NCI-H1694 (cell line): ENCODE data around the gene ZNF234.
A peak's percentile ranks its signal among the peaks of the same experiment; 100 is the strongest.
"Not testable (repeated sequence)": the region's sequence is repeated elsewhere in the genome, so short reads cannot be mapped to it uniquely, and the experiment has no call there.

ENCODE experiments used
- DNase-seq: peaks from one replicate; lab custom pipeline; 2025; lab: John Stamatoyannopoulos, UW

Gene ZNF234

DNA sequence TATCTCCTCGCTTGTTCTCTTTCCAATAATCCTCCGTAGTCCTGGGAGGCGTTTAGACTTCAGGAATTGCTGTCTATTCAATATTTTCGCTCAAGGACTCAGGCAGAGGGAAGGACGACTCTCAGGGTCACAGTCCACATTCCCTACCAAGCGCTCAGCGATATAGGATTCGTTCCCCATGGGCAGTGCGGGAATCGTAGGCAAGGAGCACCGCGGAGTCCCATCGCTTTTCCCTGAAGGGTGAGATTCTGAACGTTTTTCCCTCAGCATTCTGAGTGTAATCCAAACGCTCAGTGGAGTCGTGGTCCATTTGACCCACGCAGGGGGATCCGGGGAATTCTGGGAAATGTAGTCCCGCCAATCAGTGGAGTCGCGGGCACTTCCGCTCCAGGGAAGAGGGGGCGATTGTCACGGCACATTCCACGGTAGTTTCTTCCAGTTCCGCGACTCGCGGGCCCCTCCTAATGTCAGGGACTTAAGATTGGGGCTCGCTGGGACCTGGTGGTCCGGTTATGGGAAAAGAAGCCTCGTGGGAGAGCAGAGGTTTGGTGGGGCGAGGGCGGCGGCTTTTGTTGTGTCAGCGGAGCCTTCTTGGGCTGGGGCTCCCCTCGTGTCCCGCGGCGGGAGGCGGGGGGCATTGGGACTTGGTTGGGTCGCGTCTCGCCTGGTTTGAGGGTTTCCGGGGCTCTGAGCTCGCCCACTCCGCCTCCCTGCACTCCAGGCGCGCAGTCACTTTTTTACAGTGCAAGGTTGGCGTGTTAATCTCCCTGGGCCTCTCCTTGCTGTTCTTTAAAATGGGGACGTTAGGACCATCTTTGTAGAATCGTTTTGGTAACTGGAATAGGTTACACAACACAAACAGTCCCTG, at the start of gene ZNF234:
TSS of gene ZNF234 (plus strand) at position 364 of the 868 bp plus-strand sequence. CDS start 3,079 bp downstream, outside the sequence.
- peak; percentile 52 for DNase-seq

GRCh38 chr19:44092108-44092507, 49.2 kb upstream of the ZNF234 start:
- DNase-seq = no peak

GRCh38 chr19:44093931-44094765, 47.2 kb upstream of the ZNF234 start, which contains the start of gene ZNF224:
TSS of gene ZNF224 (plus strand) at chr19:44094361. CDS start at chr19:44097874, 3,513 bp downstream.
- peak; percentile 88 for DNase-seq

- DNase-seq = no peak
Observed at GRCh38 chr19:44107751-44108150, 33.6 kb upstream of the ZNF234 start.

DNA sequence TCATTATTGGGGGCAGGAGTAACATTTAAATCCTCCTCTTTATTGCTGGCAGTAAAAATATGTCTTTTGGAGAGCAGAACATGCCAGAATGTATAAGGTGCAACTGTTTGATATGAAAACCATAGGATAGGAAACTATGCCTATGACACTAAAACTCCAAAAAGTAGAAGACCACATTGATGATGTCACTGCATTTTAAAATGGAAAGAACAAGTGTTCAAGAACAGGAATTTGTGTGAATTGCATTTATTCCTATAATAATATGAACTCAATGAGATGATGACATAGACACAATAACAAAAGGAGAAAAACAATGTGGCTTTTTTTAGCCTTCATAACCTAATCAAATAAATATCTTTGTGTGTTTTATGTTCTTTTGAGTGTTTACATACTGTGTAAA, 31.9 kb upstream of the ZNF234 start:
- DNase-seq = no peak

- no peak for DNase-seq
Observed at GRCh38 chr19:44111910-44112463, 29.4 kb upstream of the ZNF234 start.

DNA sequence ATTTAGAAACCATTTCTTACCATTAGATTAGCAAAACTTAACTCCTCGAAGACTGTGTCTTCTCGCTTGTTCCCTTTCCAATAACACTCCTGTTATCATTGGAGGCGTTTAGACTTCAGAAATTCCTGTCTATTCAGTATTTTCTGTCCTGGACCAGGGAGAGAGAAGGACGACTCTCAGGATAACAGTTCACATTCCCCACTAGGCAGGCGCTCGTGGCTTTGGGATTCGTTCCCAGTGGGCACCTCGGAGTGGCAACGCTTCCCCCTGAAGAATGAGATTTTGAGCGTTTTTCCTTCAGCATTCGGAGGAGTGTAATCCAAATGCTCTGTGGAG, 28.6 kb upstream of the ZNF234 start:
- no peak for DNase-seq

GRCh38 chr19:44113138-44113783, 28.1 kb upstream of the ZNF234 start, which contains the start of gene ZNF225:
TSS of gene ZNF225 (plus strand) at chr19:44113399. CDS start at chr19:44115828, 2,429 bp downstream.
- peak; percentile 98 for DNase-seq

- no peak for DNase-seq
Observed at GRCh38 chr19:44113784-44114390, 27.5 kb upstream of the ZNF234 start.

DNA sequence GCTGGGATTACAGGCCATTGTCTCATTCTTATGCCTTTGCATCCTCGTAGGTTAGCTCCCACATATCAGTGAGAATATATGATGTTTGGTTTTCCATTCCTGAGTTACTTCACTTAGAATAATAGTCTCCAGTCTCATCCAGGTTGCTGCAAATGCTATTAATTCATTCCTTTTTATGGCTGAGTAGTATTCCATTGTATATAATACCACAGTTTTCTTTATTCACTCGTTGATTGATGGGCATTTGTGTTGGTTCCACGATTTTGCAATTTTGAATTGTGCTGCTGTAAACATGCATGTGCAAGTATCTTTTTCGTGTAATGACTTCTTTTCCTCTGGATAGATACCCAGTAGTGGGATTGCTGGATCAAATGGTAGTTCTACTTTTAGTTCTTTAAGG, 20.2 kb upstream of the ZNF234 start:
- not testable (repeated sequence) for DNase-seq

DNA sequence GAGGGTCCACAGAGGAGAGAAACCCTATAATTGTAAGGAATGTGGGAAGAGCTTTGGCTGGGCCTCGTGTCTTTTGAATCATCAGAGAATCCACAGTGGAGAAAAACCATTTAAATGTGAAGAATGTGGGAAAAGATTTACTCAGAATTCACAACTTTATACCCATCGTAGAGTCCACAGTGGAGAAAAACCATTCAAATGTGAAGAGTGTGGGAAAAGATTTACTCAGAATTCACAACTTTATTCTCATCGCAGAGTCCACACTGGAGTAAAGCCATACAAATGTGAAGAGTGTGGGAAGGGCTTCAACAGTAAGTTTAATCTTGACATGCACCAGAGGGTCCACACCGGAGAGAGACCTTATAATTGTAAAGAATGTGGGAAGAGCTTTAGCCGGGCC, 9.4 kb upstream of the ZNF234 start:
- no peak for DNase-seq

- DNase-seq = no peak
Observed at GRCh38 chr19:44142059-44142433, 692 bp downstream of the ZNF234 start.

DNA sequence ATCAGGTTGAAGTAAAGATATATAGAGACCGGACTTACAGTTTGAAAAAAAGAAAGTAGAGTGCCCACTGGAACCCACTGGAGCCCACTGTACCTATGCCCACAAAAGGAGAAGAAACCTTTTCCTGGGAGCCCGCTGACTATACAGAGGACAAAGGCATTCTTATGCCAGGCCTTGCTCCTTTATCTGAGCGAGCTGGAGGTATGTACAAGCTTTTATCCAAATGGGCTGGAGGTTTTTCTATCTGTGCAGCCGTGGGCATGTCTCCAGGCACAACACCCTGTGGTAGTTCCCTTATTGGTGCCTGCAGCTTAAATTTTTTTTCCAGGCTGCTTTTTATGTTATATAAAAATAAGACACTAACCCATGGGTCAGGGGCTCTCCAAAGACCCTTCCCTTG, 8.4 kb downstream of the ZNF234 start:
- no peak for DNase-seq

GRCh38 chr19:44151491-44151890, 10.1 kb downstream of the ZNF234 start:
- no peak for DNase-seq

DNA sequence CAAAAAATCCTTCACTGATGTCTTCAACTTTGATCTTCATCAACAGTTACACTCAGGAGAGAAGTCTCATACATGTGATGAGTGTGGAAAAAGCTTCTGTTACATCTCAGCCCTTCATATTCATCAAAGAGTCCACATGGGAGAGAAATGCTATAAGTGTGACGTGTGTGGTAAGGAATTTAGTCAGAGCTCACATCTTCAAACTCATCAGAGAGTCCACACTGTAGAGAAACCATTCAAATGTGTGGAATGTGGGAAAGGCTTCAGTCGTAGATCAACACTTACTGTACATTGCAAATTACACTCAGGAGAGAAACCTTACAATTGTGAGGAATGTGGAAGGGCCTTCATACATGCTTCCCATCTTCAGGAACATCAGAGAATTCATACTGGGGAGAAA, 15.1 kb downstream of the ZNF234 start:
- no peak for DNase-seq

GRCh38 chr19:44163789-44164188, 22.4 kb downstream of the ZNF234 start:
- DNase-seq = no peak

DNA sequence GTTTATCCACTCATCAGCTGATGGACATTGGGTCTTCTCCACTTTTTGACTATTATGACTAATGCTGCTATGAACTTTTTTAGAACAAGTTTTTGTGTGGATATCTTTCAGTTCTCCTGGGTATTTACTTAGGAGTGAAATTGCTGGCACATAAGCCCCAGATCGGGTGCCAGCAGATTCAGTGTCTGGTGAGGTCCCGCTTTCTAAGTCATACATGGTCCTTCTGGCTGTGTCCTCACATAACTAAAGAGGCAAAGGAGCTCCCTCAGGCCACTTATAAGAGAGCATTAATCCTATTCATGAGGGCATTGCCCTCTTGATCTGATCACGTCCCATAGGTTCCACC, 22.9 kb downstream of the ZNF234 start:
- no peak for DNase-seq

GRCh38 chr19:44164673-44165512, 23.5 kb downstream of the ZNF234 start, which contains the start of gene ZNF226:
TSS of gene ZNF226 (plus strand) at chr19:44165100. CDS start at chr19:44170081, 4,981 bp downstream.
- DNase-seq = peak; percentile 97

DNA sequence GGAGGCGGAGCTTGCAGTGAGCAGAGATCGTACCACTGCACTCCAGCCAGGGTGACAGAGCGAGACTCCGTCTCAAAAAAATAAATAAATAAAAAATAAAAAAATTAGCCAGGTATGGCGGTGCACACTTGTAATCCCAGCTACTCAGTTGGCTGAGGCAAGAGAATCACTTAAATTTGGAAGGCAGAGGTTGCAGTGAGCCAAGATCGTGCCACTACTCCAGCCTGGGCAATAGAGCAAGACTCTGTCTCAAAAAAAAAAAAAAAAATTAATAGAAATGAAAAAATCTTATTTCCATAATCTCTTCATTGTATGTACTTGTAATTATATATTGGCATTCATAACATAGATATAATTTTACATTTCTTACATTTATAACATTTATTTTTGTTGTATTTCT, 29.3 kb downstream of the ZNF234 start:
- DNase-seq = not testable (repeated sequence)

GRCh38 chr19:44176590-44176989, 35.2 kb downstream of the ZNF234 start:
- DNase-seq = no peak

DNA sequence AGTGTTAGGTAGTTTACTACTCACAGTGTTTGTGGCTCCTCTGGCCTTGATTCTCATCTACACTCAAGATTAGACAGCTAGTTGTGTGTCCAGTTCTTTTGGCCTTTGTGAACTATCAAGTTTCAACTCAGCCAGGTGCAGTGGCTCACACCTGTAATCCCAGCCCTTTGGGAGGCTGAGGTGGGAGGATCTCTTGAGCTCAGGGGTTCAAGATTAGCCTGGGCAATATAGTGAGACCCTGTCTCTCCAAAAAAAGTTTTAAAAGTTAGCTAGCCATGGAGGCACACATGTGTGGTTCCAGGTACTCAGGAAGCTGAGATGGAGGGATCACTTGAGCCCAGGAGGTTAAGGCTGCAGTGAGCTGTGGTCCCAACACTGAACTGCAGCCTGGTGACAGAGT, 39.6 kb downstream of the ZNF234 start:
- no peak for DNase-seq
